ENCODE measurements around the gene USP47. TPM values are rescaled to one million over a fixed set of nuclear protein-coding genes. Genes with fewer than 3 reads are reported as not detected.

USP47 gene
- total RNA-seq, 1 experiment from 2014 or later, result 39.2 TPM

GRCh38 chr11:11961399-11962028 lies 119.7 kb downstream of the USP47 start:
- ATAC-seq (no peak), DNase-seq (ENCODE audit: low read depth, low spot score) (no peak)
- no TSS peak for BruUV-seq (replicated peaks)
- no peak for TF ChIP-seq TCF7L2 (IDR thresholded peaks at IDR 0.05; ENCODE audit: low read depth, low read length)
- TF ChIP-seq SIN3A (IDR thresholded peaks at IDR 0.05; ENCODE audit: borderline replicate concordance, insufficient read depth, low read depth, low read length), result no peak
- TF ChIP-seq, protein P1, sequence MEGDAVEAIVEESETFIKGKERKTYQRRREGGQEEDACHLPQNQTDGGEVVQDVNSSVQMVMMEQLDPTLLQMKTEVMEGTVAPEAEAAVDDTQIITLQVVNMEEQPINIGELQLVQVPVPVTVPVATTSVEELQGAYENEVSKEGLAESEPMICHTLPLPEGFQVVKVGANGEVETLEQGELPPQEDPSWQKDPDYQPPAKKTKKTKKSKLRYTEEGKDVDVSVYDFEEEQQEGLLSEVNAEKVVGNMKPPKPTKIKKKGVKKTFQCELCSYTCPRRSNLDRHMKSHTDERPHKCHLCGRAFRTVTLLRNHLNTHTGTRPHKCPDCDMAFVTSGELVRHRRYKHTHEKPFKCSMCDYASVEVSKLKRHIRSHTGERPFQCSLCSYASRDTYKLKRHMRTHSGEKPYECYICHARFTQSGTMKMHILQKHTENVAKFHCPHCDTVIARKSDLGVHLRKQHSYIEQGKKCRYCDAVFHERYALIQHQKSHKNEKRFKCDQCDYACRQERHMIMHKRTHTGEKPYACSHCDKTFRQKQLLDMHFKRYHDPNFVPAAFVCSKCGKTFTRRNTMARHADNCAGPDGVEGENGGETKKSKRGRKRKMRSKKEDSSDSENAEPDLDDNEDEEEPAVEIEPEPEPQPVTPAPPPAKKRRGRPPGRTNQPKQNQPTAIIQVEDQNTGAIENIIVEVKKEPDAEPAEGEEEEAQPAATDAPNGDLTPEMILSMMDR (IDR thresholded peaks at IDR 0.05), result no peak
- TF ChIP-seq POLR2AphosphoS5 (IDR thresholded peaks at IDR 0.05; ENCODE audit: low read depth, low read length), result no peak
- TF ChIP-seq, protein P2, sequence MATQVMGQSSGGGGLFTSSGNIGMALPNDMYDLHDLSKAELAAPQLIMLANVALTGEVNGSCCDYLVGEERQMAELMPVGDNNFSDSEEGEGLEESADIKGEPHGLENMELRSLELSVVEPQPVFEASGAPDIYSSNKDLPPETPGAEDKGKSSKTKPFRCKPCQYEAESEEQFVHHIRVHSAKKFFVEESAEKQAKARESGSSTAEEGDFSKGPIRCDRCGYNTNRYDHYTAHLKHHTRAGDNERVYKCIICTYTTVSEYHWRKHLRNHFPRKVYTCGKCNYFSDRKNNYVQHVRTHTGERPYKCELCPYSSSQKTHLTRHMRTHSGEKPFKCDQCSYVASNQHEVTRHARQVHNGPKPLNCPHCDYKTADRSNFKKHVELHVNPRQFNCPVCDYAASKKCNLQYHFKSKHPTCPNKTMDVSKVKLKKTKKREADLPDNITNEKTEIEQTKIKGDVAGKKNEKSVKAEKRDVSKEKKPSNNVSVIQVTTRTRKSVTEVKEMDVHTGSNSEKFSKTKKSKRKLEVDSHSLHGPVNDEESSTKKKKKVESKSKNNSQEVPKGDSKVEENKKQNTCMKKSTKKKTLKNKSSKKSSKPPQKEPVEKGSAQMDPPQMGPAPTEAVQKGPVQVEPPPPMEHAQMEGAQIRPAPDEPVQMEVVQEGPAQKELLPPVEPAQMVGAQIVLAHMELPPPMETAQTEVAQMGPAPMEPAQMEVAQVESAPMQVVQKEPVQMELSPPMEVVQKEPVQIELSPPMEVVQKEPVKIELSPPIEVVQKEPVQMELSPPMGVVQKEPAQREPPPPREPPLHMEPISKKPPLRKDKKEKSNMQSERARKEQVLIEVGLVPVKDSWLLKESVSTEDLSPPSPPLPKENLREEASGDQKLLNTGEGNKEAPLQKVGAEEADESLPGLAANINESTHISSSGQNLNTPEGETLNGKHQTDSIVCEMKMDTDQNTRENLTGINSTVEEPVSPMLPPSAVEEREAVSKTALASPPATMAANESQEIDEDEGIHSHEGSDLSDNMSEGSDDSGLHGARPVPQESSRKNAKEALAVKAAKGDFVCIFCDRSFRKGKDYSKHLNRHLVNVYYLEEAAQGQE (IDR thresholded peaks at IDR 0.05; ENCODE audit: insufficient read depth in 1 of 2, low read depth in 2 of 2, low read length in 1 of 2), result no peak
- Histone ChIP-seq H3K36me3 (ENCODE audit: control insufficient read depth, insufficient read depth, low read length) (peaks cover 2% of the 10 kb centered on the region; the same call in 1 of the 2 replicates), H3K27ac (ENCODE audit: low read length) (no peak overlapping the region), H3K4me3 (ENCODE audit: low read depth in 2 of 2, low read length in 2 of 2) (no peak overlapping the region), H3K9me3 (ENCODE audit: control insufficient read depth, insufficient read depth, low read depth, low read length) (no peaks in the 10 kb centered on the region), H3K4me1 (ENCODE audit: control insufficient read depth, insufficient read depth, low read length) (no peaks in the 10 kb centered on the region), H3K27me3 (ENCODE audit: control insufficient read depth, insufficient read depth, low read length) (no peaks in the 10 kb centered on the region)
- in situ Hi-C loops (cut with HindIII; ENCODE audit: low pct_unique_long_range_greater_than_20kb, low sequenced_read_pairs), result no loop called here
- ChIA-PET CTCF (no interaction called here), POLR2A (no interaction called here)
- intact Hi-C loops (cut with micrococcal nuclease; ENCODE audit: unreplicated experiment), result no loop called here

GRCh38 chr11:11963067-11963466 lies 121.3 kb downstream of the USP47 start:
- in situ Hi-C loops (cut with HindIII; ENCODE audit: low pct_unique_long_range_greater_than_20kb, low sequenced_read_pairs), result no loop called here
- CTCF ChIA-PET, result no interaction called here
- no TSS peak for BruUV-seq (replicated peaks)

More at GRCh38 chr11:11963067-11963466, 121.3 kb downstream of the USP47 start:
- Histone ChIP-seq H3K4me1 (ENCODE audit: control insufficient read depth, insufficient read depth, low read length) (no peaks in the 10 kb centered on the region; the same call in 1 of the 2 replicates), H3K9me3 (ENCODE audit: control insufficient read depth, insufficient read depth, low read depth, low read length) (no peaks in the 10 kb centered on the region), H3K27ac (ENCODE audit: low read length) (no peak overlapping the region), H3K36me3 (ENCODE audit: control insufficient read depth, insufficient read depth, low read length) (no peaks in the 10 kb centered on the region; the same call in 1 of the 2 replicates), H3K27me3 (ENCODE audit: control insufficient read depth, insufficient read depth, low read length) (no peaks in the 10 kb centered on the region), H3K4me3 (ENCODE audit: low read depth in 2 of 2, low read length in 2 of 2) (no peak overlapping the region)
- ATAC-seq, result no peak
- intact Hi-C loops (cut with micrococcal nuclease; ENCODE audit: unreplicated experiment), result no loop called here
- DNase-seq (ENCODE audit: low read depth, low spot score), result no peak
- TF ChIP-seq, protein P1 (IDR thresholded peaks at IDR 0.05), result no peak
- TF ChIP-seq POLR2AphosphoS5 (IDR thresholded peaks at IDR 0.05; ENCODE audit: low read depth, low read length) (no peak), TCF7L2 (IDR thresholded peaks at IDR 0.05; ENCODE audit: low read depth, low read length) (no peak), SIN3A (IDR thresholded peaks at IDR 0.05; ENCODE audit: borderline replicate concordance, insufficient read depth, low read depth, low read length) (no peak)
- TF ChIP-seq, protein P2 (IDR thresholded peaks at IDR 0.05; ENCODE audit: insufficient read depth in 1 of 2, low read depth in 2 of 2, low read length in 1 of 2), result no peak
- POLR2A ChIA-PET, result no interaction called here

Measured in Panc1 (cell line).